GM18868 (cell line): ENCODE results near the gene PLPP4.

Experiments
- ATAC-seq: cut with Tn5 transposase; IDR thresholded peaks from one replicate; pipeline ENCODE4 v1.9.1; 2021; ENCODE audit warnings: mild to moderate bottlenecking, moderate library complexity; ENCODE audit not compliant: unreplicated experiment

The PLPP4 gene

GRCh38 chr10:120485946-120486345 lies 28.9 kb downstream of the PLPP4 start:
- ATAC-seq, result no peak

- no peak for ATAC-seq
Measured at GRCh38 chr10:120486671-120487205, 29.7 kb downstream of the PLPP4 start.

- no peak for ATAC-seq
Measured at GRCh38 chr10:120490288-120490687, 33.3 kb downstream of the PLPP4 start.

- ATAC-seq, result no peak
Measured at GRCh38 chr10:120492346-120492745, 35.3 kb downstream of the PLPP4 start.

GRCh38 chr10:120493411-120494312 lies 36.6 kb downstream of the PLPP4 start:
- peak; percentile 70 for ATAC-seq

- ATAC-seq, result no peak
Measured at GRCh38 chr10:120494313-120494710, 37.3 kb downstream of the PLPP4 start.

GRCh38 chr10:120495226-120496009 lies 38.4 kb downstream of the PLPP4 start:
- no peak for ATAC-seq

GRCh38 chr10:120499883-120500282 lies 42.9 kb downstream of the PLPP4 start:
- no peak for ATAC-seq

GRCh38 chr10:120503689-120504088 lies 46.7 kb downstream of the PLPP4 start:
- ATAC-seq, result no peak

GRCh38 chr10:120504227-120504626 lies 47.2 kb downstream of the PLPP4 start:
- ATAC-seq, result peak; percentile 44

- no peak for ATAC-seq
Measured at GRCh38 chr10:120505056-120505455, 48.0 kb downstream of the PLPP4 start.

GRCh38 chr10:120505866-120506265 lies 48.8 kb downstream of the PLPP4 start:
- no peak for ATAC-seq

GRCh38 chr10:120506674-120507073 lies 49.6 kb downstream of the PLPP4 start:
- no peak for ATAC-seq

GRCh38 chr10:120507175-120507574 lies 50.1 kb downstream of the PLPP4 start:
- ATAC-seq, result no peak

- no peak for ATAC-seq
Measured at GRCh38 chr10:120507651-120508050, 50.6 kb downstream of the PLPP4 start.

- ATAC-seq, result no peak
Measured at GRCh38 chr10:120508393-120508792, 51.4 kb downstream of the PLPP4 start.

GRCh38 chr10:120508966-120509365 lies 51.9 kb downstream of the PLPP4 start:
- ATAC-seq, result no peak

- ATAC-seq, result no peak
Measured at GRCh38 chr10:120511165-120511564, 54.1 kb downstream of the PLPP4 start.

GRCh38 chr10:120513307-120513796 lies 56.3 kb downstream of the PLPP4 start:
- ATAC-seq, result no peak

GRCh38 chr10:120514035-120514620 lies 57.1 kb downstream of the PLPP4 start:
- no peak for ATAC-seq

- no peak for ATAC-seq
Measured at GRCh38 chr10:120514959-120515358, 57.9 kb downstream of the PLPP4 start.
